ENCODE results near the gene TMEM9B.
"Not testable (repeated sequence)": the region's sequence is repeated elsewhere in the genome, so short reads cannot be mapped to it uniquely, and the experiment has no call there.

TMEM9B gene

DNA sequence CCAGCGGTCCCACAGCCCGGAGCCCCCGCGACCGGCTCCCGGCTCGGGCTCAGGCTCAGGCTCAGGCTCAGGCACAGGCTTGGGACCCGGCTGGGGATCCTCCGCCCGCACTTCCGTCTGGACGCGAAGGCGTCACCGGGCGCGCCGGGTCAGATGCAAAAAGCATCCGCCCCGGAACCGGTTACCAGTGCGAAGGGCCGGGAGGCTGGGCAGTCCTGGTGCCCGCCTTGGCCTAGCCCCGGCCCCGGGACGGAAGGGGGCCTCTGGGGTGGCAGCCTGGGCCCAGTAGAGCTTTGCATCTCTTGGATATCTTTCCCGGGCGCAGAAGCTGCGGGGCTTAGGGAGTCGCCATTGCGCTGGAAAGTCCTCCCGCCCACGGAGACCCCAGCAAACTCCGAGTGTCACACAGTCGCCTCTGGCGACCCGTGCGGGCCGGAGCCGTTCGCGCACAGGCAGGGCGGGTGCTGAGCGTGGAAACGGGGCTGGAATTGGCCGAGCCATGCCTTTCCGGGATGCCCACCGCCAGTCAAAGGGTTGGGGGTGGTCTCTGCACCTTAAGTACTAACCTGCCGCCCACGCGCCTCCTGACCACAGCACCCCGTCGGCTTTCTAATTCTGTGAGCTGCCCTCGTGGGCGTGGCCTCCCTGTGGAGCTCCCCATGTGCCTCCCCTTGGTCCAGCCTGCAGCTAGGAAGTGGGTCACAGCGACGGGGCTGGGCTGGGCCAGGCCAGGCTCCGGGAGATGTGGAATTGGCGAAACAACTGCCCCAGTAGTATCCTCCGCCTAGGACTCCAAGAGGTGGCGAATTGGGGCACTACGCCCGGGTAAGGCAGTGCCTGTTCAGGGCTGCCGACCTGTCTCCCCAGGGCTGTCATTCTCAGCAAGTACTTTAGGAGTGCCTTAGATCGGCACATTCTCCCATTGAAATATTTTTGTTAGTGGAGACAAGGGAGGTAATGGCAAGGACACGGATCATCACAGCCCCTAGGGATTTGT lies at the start of gene TMEM9B:
Gene TMEM9B (minus strand): TSS at position 119 of the 997 bp plus-strand sequence. CDS start 129 bp downstream, outside the sequence.
- peak; percentile 48 for DNase-seq (ENCODE audit: low read depth)

DNA sequence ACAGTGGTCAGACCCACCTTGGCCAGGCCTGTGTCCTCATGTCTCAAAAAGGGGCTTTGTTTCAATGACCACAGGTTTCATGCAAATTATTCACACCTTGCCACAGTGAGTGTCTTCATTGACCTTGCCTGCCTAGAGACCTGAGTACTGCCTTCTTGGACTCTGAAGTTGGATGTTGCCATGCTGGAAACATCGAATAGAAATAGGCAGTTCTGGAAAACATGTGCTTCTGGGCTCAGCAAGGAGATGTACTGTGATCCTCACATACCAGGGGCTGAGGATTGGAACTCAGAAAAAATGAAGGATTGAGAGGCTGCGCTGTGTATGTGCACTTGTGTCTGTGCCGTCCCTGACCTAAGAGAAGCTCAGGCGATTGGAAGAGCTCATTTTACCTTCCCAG lies 49.1 kb upstream of the TMEM9B start:
- DNase-seq (ENCODE audit: low read depth) = no peak

- not testable (repeated sequence) for DNase-seq (ENCODE audit: low read depth)
Measured at GRCh38 chr11:9009538-9009937, 45.3 kb upstream of the TMEM9B start.

DNA sequence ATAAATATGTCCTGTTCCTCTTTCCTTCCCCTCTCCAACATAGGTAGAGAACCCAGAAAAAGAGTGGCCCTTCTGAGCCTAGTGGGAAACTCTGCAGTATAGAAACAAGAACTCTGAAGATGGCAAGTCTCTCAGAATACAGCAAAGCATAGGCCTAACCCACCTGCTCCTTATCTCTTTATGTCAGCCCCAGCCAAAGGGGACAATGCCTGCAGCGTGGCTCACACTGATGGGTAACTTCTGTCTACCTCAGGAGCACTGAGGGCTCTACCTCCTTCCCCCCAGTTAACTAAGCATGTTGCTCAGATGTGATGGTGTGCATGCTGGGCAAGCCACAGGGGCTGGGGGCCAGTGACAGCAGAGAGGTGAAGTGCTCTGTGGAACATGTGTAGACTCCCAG lies 44.4 kb upstream of the TMEM9B start:
- no peak for DNase-seq (ENCODE audit: low read depth)

DNA sequence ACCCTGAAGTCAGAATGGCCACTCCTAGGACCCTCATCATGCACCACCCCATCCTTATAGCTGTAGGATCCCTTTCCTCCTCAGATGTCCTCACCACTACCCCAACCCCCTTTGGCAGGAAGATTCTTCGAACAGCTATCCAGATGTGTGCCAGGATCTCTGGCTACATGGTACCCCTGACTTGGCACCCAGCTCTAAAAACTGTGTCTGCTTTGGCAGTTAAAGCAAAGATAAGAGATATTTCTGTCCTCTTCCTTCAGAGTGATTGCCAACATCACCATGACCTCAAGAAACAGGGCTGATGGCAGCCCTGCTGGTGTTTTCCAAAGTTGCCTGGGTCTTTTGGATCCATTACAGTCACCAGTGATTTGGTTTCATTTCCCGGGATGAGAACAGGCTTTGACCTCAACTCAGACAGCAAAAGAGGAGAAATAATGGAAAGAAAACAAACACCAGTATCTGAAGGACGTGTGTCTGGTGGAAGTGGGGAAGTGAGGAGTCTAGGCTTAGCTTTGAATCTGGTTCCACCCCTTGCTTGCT lies 43.8 kb upstream of the TMEM9B start:
- no peak for DNase-seq (ENCODE audit: low read depth)

DNA sequence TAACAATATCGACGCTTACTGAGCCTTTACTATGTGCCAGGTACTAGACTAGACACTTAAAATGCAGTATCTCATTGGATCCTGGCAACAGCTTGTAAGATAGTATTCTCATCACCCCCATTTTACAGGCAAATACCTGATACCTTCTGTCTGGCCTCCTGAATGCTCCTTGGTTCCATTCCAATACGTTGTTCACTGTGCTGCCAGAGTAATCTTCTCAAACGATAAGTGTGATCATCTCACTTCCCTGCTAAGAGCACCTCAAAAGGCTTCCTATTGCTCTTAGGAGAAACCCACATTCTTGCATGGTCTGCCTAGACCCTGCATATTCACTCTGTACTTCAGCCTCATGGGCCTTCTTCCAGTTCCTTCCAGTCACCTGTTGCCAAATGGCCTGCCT lies 40.8 kb upstream of the TMEM9B start:
- no peak for DNase-seq (ENCODE audit: low read depth)

DNA sequence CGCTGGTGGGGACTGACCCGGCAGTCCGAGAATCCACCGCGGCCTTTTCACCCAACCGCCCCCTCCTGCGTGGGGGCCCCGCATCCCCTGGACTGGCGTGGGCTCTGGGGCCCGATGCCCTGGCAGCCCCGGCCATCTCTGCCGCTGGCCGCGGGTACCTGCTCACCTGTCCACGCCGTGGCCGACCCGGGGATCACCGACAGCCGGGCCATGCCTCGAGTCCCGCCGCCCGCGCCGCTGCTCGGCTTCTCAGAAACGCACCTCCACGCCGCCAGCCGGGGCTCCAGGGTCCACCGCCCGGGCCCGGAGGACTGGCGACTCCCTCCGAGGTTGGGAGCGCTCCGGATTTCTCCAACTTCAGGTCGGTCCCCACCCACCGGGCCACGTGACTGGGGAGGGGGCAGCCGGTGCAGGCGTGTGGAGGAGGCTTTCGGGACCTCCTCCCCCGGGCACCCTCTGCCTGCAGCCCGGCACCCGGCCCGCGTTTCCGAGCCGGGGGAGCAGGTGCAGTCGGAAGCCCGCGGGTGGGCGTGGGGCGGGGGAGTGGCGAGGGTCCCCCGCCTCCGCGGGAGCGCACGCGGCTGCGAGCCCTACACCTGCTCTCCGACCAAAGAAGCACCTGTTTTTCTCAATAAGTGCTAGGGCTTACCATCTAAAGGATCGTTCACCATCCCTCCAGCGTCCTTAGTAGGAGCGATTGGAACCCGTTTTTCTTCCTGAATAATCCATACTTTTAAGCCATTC lies 40.1 kb upstream of the TMEM9B start:
- no peak for DNase-seq (ENCODE audit: low read depth)

- peak; percentile 50 for DNase-seq (ENCODE audit: low read depth)
Measured at GRCh38 chr11:9003573-9004182, 39.4 kb upstream of the TMEM9B start, which contains the start of gene NRIP3. TSS of gene NRIP3 (minus strand) at chr11:9004001. CDS start at chr11:9003935, 66 bp downstream.

GRCh38 chr11:9002920-9003572 lies 38.8 kb upstream of the TMEM9B start:
- DNase-seq (ENCODE audit: low read depth) = no peak

- DNase-seq (ENCODE audit: low read depth) = no peak
Measured at GRCh38 chr11:9001736-9002135, 37.5 kb upstream of the TMEM9B start.

- DNase-seq (ENCODE audit: low read depth) = no peak
Measured at GRCh38 chr11:8998017-8998416, 33.8 kb upstream of the TMEM9B start.

DNA sequence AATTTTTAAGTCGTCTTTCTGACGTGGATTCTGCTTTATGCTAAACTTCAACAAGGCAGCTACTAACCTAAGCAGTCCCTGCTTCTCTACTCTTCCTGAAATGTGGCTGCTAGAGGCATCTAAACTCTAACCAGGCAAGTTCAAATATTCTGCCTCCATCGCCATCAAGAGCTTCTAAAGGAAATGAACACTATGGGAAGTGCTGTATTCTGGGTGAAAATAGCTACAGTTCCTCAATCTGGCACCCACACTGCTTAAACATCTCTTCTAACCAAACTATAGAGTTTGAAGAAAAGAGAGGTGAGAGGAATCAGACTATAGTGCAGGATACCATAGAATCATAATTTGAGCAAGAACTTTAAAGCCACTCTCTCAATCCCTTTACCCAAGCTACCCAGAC lies 33.2 kb upstream of the TMEM9B start:
- DNase-seq (ENCODE audit: low read depth) = no peak

DNA sequence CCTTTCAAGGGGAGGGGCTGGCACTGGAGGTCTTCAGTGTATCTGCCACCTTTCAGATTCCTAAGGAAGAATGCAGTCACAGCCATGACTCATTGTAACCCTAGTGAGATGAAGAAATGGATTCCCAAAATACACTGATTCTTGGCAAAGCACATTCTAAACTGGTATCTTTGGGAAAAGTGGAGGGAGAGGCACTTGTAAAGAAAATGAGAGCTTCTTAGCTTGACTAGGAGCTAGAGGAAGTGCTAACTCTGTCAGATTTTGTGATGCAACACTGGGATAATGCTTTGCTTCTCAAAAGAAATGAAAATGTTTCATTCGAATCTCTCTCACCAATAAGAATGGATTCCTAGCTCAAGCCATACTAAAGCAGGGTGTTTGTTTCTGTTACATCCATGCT lies 25.2 kb upstream of the TMEM9B start:
- DNase-seq (ENCODE audit: low read depth) = no peak

- DNase-seq (ENCODE audit: low read depth) = no peak
Measured at GRCh38 chr11:8988329-8989234, 24.3 kb upstream of the TMEM9B start.

GRCh38 chr11:8987446-8987845 lies 23.2 kb upstream of the TMEM9B start:
- DNase-seq (ENCODE audit: low read depth) = no peak

DNA sequence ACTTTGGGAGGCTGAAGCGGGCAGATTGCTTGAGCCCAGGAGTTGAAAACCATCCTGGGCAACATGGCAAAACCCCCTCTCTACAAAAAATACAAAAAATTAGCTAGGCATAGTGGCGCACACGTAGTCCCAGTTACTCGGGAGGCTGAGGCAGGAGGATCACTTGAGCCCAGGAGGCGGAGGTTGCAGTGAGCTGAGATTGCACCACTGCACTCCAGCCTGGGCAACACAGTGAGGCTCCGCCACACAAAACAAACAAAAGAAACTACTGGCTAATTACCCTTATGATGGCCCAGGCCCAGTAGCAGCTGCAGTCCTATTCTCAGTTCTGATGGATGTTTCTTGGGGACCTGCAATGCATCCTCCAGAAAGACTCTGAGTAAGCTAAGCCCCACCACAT lies 22.5 kb upstream of the TMEM9B start:
- DNase-seq (ENCODE audit: low read depth) = not testable (repeated sequence)

DNA sequence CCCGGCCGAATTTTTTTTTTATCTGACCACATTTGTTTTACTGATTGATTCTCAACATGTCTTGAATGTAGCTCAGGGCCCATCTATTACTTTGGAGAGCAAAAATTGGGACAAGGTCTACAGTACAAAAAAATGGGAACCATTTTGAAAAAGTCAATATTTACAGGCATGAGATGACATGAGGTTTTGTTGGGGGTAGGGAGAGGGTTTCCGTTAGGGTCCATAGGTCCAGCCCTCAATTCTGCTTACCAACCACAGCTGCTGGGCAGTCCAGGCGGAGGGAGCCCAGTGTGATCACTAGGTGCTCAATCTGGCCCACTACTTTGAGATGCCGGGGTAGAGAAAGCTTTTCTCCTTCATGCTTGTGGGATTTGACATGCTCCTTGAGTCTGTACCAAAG lies 21.2 kb upstream of the TMEM9B start:
- DNase-seq (ENCODE audit: low read depth) = no peak

GRCh38 chr11:8983552-8983951 lies 19.3 kb upstream of the TMEM9B start:
- DNase-seq (ENCODE audit: low read depth) = no peak

- no peak for DNase-seq (ENCODE audit: low read depth)
Measured at GRCh38 chr11:8980485-8980884, 16.2 kb upstream of the TMEM9B start.

GRCh38 chr11:8979365-8979764 lies 15.1 kb upstream of the TMEM9B start:
- DNase-seq (ENCODE audit: low read depth) = not testable (repeated sequence)

DNA sequence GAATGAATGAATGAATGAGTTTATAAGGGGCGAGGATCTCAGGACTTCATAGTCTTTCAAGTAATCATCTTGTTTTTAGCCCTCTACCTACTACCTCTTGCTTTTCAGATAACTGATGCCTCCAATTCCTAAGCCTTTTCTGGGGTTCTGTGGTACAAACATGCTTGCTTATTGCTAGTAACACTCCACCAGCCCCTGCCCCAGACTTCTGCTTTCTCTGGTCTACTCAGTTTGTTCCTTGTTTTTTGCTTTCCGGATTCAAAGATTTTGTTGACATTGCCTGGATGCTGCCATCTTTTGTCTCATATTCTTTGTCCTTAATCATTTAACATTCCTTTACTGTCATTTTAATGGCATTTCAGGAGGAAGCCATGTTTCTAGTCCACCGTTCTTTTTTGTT lies 8.9 kb upstream of the TMEM9B start:
- no peak for DNase-seq (ENCODE audit: low read depth)
